LNCaP clone FGC (cell line): ENCODE measurements around the gene TMPO.
A peak's percentile ranks its signal among the peaks of the same experiment; 100 is the strongest.
"Not testable (repeated sequence)": the region's sequence is repeated elsewhere in the genome, so short reads cannot be mapped to it uniquely, and the experiment has no call there.

Experiments
- DNase-seq: peaks from one replicate; pipeline ENCODE4 v3.0.0-alpha.2; 2011; ENCODE audit warnings: low read depth
- H3K4me3 ChIP-seq: 2 replicates; pipeline ENCODE4 v1.5.1; 2011; ENCODE audit warnings: mild to moderate bottlenecking, low read depth, low read length, control low read depth
- CTCF ChIP-seq: IDR thresholded peaks from 2 replicates; pipeline ENCODE4 v1.5.1; 2012; ENCODE audit warnings: mild to moderate bottlenecking; ENCODE audit not compliant: control insufficient read depth, insufficient read depth; ENCODE audit errors: extremely low read depth

TMPO gene

DNA sequence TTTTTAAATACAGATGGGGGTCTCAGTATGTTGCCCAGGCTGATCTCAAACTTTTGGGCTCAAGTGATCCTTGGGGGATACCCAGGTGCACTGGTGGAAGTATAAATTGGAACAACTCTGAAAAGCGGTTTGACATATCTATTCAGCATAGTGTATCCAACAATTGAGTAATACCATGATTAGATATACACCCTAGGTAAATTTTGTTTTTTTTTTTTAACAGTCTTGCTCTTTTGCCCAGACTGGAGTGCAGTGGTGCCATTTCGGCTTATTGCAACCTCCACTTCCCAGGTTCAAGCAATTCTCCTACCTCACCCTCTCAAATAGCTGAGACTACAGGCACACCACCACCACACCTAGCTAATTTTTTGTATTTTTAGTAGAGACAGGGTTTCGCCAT, 46.5 kb downstream of the TMPO start:
- no peak for DNase-seq
- no peak for TF ChIP-seq CTCF
- H3K4me3 ChIP-seq: no peak overlapping the region

- no peak for DNase-seq
- TF ChIP-seq CTCF: peak; percentile 37
- H3K4me3 ChIP-seq: no peak overlapping the region
Observed at GRCh38 chr12:98572010-98572409, 56.6 kb downstream of the TMPO start.

- DNase-seq: no peak
- no peak overlapping the region for H3K4me3 ChIP-seq
- TF ChIP-seq CTCF: no peak
Observed at GRCh38 chr12:98574110-98574509, 58.7 kb downstream of the TMPO start.

- no peak for DNase-seq
- no peak overlapping the region for H3K4me3 ChIP-seq
- TF ChIP-seq CTCF: no peak
Observed at GRCh38 chr12:98575013-98575412, 59.6 kb downstream of the TMPO start.

DNA sequence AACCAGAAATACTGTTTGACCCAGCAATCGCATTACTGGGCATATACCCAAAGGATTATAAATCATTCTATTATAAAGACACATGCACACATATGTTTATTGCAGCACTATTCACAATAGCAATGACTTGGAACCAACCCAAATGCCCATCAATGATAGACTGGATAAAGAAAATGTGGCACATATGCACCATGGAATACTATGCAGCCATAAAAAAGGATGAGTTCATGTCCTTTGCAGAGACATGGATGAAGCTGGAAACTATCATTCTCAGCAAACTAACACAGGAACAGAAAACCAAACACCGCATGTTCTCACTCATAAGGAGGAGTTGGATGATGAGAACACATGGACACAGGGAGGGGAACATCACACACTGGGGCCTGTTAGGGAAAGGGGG, 61.4 kb downstream of the TMPO start:
- DNase-seq: not testable (repeated sequence)

GRCh38 chr12:98578392-98578791, 63.0 kb downstream of the TMPO start:
- no peak for DNase-seq
- no peak for TF ChIP-seq CTCF
- H3K4me3 ChIP-seq: no peak overlapping the region

More for the DNA sequence above, 61.4 kb downstream of the TMPO start:
- not testable (repeated sequence) for H3K4me3 ChIP-seq

DNA sequence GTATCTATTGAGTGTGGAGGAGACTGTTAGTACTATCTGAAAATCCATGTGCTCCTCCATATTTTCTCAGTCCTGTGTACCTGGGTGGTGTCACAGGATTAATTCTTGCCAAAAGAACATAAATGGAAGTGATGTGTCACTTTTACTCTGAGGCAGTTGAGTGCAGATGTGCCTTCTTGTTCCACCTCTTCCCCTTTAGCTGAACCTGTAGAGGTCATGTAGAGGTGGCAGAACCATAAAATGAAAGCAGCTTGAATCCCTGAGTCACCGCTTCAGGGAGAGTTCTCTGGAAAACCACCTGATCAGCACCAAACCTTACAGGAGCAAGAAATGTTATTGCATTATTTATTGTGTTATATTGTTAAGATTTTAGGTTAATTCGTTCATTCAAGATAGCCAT, 63.4 kb downstream of the TMPO start:
- no peak overlapping the region for H3K4me3 ChIP-seq
- no peak for TF ChIP-seq CTCF
- DNase-seq: no peak

DNA sequence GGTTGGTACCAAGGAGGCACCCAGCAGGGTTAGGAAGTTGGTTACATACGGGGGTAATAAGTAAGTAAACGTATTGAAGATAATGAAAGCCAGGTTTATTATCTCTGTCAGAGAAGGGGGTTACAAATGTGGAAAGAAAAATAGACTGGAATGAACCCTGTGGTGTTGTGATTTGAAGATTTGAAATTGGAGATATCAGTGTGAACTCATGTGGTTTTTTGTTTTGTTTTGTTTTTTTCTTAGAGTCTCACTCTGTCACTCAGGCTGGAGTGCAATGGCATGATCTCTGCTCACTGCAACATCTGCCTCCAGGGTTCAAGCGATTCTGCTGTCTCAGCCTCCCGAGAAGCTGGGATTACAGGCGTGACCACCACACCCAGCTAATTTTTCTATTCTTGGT, 64.0 kb downstream of the TMPO start:
- no peak for DNase-seq
- TF ChIP-seq CTCF: no peak
- no peak overlapping the region for H3K4me3 ChIP-seq
